Measurements from ENCODE around the gene PLXDC1.
"Not testable (repeated sequence)": the region's sequence is repeated elsewhere in the genome, so short reads cannot be mapped to it uniquely, and the experiment has no call there.

Gene PLXDC1

DNA sequence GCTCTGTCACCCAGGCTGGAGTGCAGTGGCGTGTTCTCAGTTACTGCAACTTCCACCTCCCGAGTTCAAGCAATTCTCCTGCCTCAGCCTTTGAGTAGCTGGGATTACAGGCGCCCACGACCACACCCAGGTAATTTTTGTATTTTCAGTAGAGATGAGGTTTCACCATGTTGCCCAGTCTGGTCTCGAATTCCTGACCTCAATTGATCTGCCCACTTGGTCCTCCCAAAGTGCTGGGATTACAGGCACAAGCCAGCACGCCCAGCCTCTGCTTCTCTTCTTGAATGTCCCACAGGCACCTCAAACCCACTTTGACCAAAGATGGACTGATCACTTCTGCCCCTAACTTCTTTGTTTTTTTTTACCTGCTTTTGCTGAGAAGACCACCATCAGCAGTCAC is 19.1 kb upstream of the PLXDC1 start:
- DNase-seq: no peak
- Histone ChIP-seq H3K4me1 (peaks cover 0 to 15% (median 9%) of the 10 kb centered on the region in 4 donors), H3K27me3 (no peaks in the 10 kb centered on the region), H3K36me3 (peaks cover 4 to 6% (median 5%) of the 10 kb centered on the region in 3 donors), H3K27ac (no peak overlapping the region), H3K9me3 (no peaks in the 10 kb centered on the region), H3K4me3 (no peak overlapping the region)
- intact Hi-C loops (cut with DNase I; ENCODE audit: low total_unique reads): no loop called here
- TF ChIP-seq, protein P1, sequence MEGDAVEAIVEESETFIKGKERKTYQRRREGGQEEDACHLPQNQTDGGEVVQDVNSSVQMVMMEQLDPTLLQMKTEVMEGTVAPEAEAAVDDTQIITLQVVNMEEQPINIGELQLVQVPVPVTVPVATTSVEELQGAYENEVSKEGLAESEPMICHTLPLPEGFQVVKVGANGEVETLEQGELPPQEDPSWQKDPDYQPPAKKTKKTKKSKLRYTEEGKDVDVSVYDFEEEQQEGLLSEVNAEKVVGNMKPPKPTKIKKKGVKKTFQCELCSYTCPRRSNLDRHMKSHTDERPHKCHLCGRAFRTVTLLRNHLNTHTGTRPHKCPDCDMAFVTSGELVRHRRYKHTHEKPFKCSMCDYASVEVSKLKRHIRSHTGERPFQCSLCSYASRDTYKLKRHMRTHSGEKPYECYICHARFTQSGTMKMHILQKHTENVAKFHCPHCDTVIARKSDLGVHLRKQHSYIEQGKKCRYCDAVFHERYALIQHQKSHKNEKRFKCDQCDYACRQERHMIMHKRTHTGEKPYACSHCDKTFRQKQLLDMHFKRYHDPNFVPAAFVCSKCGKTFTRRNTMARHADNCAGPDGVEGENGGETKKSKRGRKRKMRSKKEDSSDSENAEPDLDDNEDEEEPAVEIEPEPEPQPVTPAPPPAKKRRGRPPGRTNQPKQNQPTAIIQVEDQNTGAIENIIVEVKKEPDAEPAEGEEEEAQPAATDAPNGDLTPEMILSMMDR (IDR thresholded peaks at IDR 0.05): no peak

DNA sequence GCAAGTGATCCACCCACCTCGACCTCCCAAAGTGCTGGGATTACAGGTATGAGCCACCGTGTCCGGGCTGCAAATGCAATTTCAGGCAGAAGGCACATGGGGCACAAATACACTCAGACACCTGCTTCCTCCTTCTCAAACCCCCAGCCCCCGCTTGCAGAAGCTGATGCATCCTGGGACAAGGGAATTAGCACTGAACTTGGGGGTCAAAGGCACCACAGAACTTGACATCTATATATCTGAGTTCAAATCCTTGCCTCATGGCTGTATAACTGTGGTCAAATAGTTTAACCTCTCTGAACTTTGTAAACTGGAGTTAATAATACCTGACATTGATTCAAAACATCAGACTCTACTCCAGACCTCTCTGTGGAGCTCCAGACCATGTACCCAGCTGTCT is 18.7 kb upstream of the PLXDC1 start:
- no peak overlapping the region for H3K4me3 ChIP-seq
- peaks cover 0 to 20% (median 10%) of the 10 kb centered on the region in 4 donors for H3K4me1 ChIP-seq
- no peak for DNase-seq
- TF ChIP-seq, protein P1 (IDR thresholded peaks at IDR 0.05): no peak
- H3K27me3 ChIP-seq: no peaks in the 10 kb centered on the region
- peaks cover 0 to 2% (median under 1%) of the 10 kb centered on the region in 3 donors for H3K36me3 ChIP-seq
- intact Hi-C loops (cut with DNase I; ENCODE audit: low total_unique reads): no loop called here
- no peaks in the 10 kb centered on the region for H3K9me3 ChIP-seq
- H3K27ac ChIP-seq: no peak overlapping the region

DNA sequence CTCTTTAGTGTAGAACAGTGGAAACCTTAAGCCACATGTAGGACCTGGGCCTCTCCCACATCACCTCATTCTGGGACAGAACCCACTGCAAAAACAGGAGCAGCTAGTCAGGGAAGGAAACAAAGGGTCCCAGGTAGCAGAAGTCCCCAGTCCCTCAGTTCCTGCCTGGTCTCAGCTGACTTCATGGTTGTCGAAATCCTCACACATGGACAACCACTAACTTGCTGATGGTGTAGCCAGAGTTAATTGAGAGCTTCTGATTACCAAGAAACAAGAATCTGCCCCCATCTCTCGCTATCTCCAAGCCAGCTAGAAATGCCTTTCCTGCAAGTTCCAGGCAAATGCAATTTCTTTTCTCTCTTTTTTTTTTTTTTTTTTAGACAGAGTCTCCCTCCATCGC is 18.1 kb upstream of the PLXDC1 start:
- Histone ChIP-seq H3K36me3 (no peaks in the 10 kb centered on the region), H3K27ac (no peak overlapping the region), H3K4me1 (peaks cover 0 to 26% (median 8%) of the 10 kb centered on the region in 4 donors), H3K27me3 (no peaks in the 10 kb centered on the region), H3K9me3 (no peaks in the 10 kb centered on the region), H3K4me3 (no peak overlapping the region)
- TF ChIP-seq, protein P1 (IDR thresholded peaks at IDR 0.05): no peak
- intact Hi-C loops (cut with DNase I; ENCODE audit: low total_unique reads): loop anchor here (10.0 kb wide), 2 partner anchors 65 to 295 kb away; partner anchors contain the start of gene LASP1
- no peak for DNase-seq

DNA sequence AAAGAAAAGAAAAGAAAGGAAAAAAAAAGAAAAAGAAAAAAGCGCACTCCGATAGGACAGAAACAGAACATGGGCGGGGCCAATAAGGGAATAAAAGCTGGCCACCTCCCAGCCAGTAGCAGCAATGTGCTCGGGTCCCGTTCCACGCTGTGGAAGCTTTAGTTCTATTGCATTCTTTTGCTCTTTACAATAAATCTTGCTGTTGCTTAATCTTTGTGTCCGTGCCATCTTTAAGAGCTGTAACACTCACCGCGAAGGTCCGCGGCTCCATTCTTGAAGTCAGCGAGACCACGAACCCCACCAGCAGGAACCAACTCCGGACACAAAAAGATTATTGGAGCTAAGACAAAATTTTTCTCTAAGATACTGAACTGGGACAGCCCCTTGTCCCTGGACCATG is 17.7 kb upstream of the PLXDC1 start:
- H3K36me3 ChIP-seq: no peaks in the 10 kb centered on the region
- no peak overlapping the region for H3K4me3 ChIP-seq
- no peak overlapping the region for H3K27ac ChIP-seq
- intact Hi-C loops (cut with DNase I; ENCODE audit: low total_unique reads): loop anchor here (10.0 kb wide), 2 partner anchors 66 to 294 kb away; partner anchors contain the start of gene LASP1
- no peaks in the 10 kb centered on the region for H3K27me3 ChIP-seq
- H3K9me3 ChIP-seq: no peaks in the 10 kb centered on the region
- TF ChIP-seq, protein P1 (IDR thresholded peaks at IDR 0.05): no peak
- H3K4me1 ChIP-seq: peaks cover 0 to 27% (median 9%) of the 10 kb centered on the region in 4 donors
- no peak for DNase-seq

DNA sequence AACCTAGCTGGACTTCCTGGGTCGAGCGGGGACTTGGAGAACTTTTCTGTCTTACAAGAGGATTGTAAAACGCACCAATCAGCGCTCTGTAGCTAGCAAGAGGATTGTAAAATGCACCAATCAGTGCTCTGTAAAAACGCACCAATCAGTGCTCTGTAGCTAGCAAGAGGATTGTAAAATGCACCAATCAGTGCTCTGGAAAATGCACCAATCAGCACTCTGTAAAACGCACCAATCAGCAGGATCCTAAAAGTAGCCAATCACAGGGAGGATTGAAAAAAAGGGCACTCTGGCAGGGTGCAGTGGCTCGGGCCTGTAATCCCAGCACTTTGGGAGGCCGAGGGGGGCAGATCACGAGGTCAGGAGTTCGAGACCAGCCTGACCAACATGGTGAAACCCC is 17.1 kb upstream of the PLXDC1 start:
- H3K36me3 ChIP-seq, H3K27me3 ChIP-seq, H3K27ac ChIP-seq, H3K4me3 ChIP-seq, H3K9me3 ChIP-seq, DNase-seq: not testable (repeated sequence)
- H3K4me1 ChIP-seq: peaks cover 0 to 26% (median 12%) of the 10 kb centered on the region in 4 donors
- intact Hi-C loops (cut with DNase I; ENCODE audit: low total_unique reads): loop anchor here (10.0 kb wide), 2 partner anchors 66 to 294 kb away; partner anchors contain the start of gene LASP1

DNA sequence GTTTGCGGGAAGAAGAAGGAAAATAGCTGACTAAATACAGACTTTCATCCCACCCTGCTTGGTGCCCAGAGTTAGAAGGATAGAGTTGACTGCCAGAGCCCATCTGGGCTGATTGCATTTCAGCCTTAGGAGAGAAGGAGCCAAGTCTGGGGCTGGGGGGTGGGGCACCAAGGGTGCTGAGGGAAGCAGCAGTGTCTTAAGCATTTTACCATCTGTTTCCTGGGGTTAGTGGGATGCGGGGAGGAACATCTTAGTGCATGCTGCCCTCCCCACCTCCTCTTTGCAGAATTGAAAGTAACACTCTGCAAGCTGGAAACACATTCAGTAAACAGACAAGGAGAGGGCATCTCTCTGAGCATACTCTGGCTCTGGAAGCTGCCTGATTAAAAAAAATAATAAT is 16.0 kb upstream of the PLXDC1 start:
- TF ChIP-seq, protein P1 (IDR thresholded peaks at IDR 0.05): no peak
- H3K9me3 ChIP-seq: no peaks in the 10 kb centered on the region
- no peaks in the 10 kb centered on the region for H3K27me3 ChIP-seq
- no peaks in the 10 kb centered on the region for H3K36me3 ChIP-seq
- H3K27ac ChIP-seq: no peak overlapping the region
- no peak overlapping the region for H3K4me3 ChIP-seq
- H3K4me1 ChIP-seq: peaks cover 0 to 26% (median 13%) of the 10 kb centered on the region in 4 donors
- intact Hi-C loops (cut with DNase I; ENCODE audit: low total_unique reads): loop anchor here (10.0 kb wide), 2 partner anchors 67 to 293 kb away; partner anchors contain the start of gene LASP1
- no peak for DNase-seq

Data from tibial artery (tissue), 4 donors.